ENCODE measurements around the gene CADM2. TPM values are rescaled to one million over a fixed set of nuclear protein-coding genes. Genes with fewer than 3 reads are reported as not detected.

Gene CADM2
- total RNA-seq, 4 donors from 2014 or later, result 1.7 to 34.7 (median 7.9) TPM

GRCh38 chr3:85321892-85322291 lies 363.1 kb downstream of the CADM2 start:
- DNase-seq (ENCODE audit: low spot score) (no peak), ATAC-seq (ENCODE audit: low FRiP score) (no peak)
- TF ChIP-seq CTCF (IDR thresholded peaks at IDR 0.05), result no peak

DNA sequence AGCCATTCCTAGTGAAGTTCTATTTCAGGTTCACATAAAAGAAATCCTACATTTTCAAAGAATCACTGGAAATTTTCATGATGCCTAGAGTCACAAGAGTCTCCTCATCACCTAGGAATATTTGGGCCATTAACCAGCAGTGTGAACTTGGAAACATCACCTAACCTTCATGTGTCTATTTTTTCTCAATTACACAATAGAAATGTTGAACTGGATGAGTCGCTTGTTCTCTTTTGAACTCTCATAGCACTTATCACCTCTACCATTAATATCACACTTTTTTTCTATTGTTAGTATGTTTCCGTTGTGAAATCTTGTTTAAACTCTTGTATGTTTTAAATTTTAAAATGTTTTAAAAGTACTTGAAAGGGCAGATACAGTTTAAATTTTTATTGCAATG lies 371.3 kb downstream of the CADM2 start:
- no peak for ATAC-seq (ENCODE audit: low FRiP score)
- TF ChIP-seq CTCF (IDR thresholded peaks at IDR 0.05), result no peak

DNA sequence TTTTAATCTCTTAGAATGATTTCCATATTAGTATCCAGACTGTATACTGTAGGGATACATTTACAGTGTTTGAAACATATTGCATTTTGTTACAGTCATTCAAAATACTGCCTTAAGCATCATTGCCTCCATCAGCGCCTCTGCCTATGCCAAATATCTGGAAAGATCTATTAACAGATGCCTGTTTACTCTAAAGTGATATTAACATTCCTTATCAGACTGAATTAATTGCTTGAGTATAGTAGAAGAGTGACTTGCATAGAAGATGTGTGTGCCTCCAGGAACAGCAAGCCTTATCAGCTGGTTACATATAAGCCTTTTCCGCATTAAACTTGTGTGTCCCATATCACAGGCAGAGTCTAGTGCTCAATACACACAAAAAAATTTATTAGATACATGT lies 379.1 kb downstream of the CADM2 start:
- DNase-seq (ENCODE audit: low spot score) (no peak), ATAC-seq (ENCODE audit: low FRiP score) (no peak)
- TF ChIP-seq CTCF (IDR thresholded peaks at IDR 0.05), result no peak

More for the DNA sequence above, 371.3 kb downstream of the CADM2 start:
- no peak for DNase-seq (ENCODE audit: low spot score)

- no peak for TF ChIP-seq CTCF (IDR thresholded peaks at IDR 0.05)
- ATAC-seq (ENCODE audit: low FRiP score) (no peak), DNase-seq (ENCODE audit: low spot score) (no peak)
Measured at GRCh38 chr3:85342915-85343314, 384.1 kb downstream of the CADM2 start.

- ATAC-seq (ENCODE audit: low FRiP score) (no peak), DNase-seq (ENCODE audit: low spot score) (no peak)
- TF ChIP-seq CTCF (IDR thresholded peaks at IDR 0.05), result no peak
Measured at GRCh38 chr3:85355572-85355971, 396.8 kb downstream of the CADM2 start.

- TF ChIP-seq CTCF (IDR thresholded peaks at IDR 0.05), result no peak
- DNase-seq (ENCODE audit: low spot score), result no peak
- no peak for ATAC-seq (ENCODE audit: low FRiP score)
Measured at GRCh38 chr3:85360742-85361387, 402.1 kb downstream of the CADM2 start.

GRCh38 chr3:85364296-85364909 lies 405.6 kb downstream of the CADM2 start:
- ATAC-seq (ENCODE audit: low FRiP score) (no peak), DNase-seq (ENCODE audit: low spot score) (no peak)
- TF ChIP-seq CTCF (IDR thresholded peaks at IDR 0.05), result no peak

Data from omental fat pad (tissue), 4 donors.